CD4-positive, alpha-beta T cell treated with Interleukin-15 for 1 hour (primary cell): ENCODE measurements around the gene CKM.
"Not testable (repeated sequence)": the region's sequence is repeated elsewhere in the genome, so short reads cannot be mapped to it uniquely, and the experiment has no call there.

Source experiments
- DNase-seq: peaks from one replicate; pipeline ENCODE4 v3.0.0-alpha.2; 2020

The CKM gene

GRCh38 chr19:45280471-45280961 is 42.2 kb downstream of the CKM start:
- DNase-seq: no peak

- DNase-seq: no peak
These were observed 43.0 kb downstream of the CKM start for GRCh38 chr19:45279587-45280192.

DNA sequence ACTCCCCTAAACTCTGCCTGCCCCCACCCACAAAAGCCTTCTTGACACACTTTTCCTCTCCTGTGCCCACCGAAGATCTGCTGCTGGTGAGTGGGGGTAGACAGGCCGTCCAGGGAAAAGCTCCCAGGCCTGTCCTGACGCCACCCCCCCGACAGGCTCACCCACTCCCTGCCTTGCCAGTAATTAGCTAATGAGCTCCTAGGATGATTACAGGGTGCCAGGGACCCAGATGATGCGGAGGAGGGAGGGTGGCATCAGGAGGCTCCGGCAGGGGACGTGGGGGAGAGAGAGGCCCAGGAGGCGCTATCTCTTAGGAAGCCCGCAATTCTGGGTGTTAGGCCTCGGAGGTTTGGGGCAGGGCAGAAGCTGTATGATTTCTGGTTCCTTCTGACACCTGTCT is 44.6 kb downstream of the CKM start:
- no peak for DNase-seq

DNA sequence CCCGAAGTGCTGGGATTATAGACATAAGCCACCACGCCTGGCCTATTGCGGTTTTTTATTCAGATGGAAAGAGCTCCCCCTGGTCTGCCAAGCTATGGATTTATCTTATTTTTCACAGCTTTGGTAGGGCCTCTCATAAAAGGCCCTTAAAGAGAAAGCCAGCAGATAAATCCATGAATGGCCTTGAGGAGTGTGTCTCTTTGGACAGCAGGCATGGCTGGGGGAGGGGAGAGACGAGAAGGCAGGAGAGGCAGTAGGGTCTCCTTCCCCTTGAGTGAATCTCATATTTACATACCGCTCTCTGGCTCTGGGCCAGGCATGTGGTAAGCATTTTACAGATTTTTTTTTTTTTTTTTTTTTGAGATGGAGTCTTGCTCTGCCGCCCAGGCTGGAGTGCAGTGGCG is 46.4 kb downstream of the CKM start:
- no peak for DNase-seq

DNA sequence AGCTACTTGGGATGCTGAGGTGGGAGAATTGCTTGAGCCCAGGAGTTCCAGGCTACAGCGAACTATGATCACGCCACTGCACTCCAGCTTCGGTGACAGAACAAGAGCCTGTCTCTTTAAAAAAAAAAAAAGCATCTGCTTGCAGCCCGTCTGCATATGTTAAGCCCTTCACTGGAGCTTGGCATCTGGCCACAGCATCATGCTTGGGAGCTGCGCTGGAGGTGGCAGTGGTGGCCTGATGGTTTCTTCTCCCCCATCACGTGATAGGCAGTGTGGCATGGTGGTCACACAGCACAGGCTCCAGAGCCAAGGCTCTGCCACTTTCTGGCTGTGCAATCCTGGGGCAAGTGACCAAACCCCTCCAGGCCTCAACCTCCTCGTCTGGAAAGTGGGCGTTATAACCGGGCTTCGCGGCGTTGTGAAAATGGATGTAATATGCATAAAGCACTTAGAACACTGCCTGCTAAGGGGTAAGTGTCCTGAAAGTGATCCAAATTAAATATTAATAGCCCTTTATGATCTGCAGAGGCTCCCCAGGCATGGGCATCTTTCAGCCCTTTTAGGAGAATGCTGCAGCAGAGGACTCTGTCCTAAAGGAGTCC is 47.2 kb downstream of the CKM start:
- no peak for DNase-seq

DNA sequence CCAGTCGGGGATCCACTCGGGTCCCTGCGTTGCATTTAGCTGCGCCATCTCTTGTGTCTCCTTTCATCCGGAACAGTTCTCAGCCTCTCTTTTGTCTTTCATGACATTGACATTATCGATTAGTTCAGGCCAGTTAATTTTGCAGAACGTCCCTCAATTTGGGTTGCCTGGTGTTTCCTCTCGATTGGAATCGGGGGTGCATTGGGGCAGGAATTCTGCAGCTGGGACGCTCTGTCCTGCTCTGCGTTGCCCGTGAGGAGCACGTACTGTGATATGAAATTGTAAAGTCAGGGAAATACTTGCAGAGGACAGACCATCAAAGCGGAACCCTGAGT is 49.2 kb downstream of the CKM start:
- no peak for DNase-seq

DNA sequence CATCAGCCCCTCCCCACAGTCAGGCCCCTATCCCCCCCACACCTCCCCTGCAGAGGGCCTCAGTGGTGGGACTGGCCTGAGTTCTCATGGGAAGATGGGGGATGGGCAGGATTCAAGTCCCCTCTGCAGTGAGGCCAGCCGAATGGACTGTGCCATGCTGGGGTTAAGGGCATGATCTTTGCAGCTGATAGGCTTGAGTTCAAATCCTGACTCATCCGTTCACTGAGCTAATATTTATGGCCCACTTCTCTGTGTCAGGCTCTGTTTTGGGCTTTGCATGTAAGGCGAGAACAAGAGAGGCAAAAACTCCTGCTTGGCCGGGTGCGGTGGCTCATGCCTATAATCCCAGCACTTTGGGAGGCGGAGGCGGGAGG is 51.0 kb downstream of the CKM start:
- no peak for DNase-seq

GRCh38 chr19:45271098-45271734 is 51.5 kb downstream of the CKM start:
- DNase-seq: no peak

GRCh38 chr19:45269939-45270338 is 52.7 kb downstream of the CKM start:
- DNase-seq: not testable (repeated sequence)

DNA sequence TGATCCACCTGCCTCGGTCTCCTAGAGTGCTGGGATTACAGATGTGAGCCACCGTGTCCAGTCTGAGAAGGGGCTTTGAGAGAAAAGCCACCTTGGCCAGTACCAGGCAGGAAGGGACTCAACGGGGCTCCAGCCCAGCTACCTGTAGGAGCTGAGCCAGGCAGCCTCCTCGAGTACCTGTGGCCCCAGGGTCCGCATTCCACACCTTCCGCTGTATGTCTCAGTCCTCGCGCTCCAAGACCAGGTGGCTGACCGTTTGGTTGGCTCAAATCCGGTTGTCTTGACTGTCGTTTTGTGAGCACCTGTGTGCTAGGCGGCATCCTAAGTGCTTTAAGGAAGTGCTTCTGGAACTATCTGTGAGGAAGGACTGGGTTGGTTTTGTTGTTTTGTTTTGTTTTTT is 55.4 kb downstream of the CKM start:
- DNase-seq: no peak

GRCh38 chr19:45265375-45265774 is 57.3 kb downstream of the CKM start:
- DNase-seq: no peak

DNA sequence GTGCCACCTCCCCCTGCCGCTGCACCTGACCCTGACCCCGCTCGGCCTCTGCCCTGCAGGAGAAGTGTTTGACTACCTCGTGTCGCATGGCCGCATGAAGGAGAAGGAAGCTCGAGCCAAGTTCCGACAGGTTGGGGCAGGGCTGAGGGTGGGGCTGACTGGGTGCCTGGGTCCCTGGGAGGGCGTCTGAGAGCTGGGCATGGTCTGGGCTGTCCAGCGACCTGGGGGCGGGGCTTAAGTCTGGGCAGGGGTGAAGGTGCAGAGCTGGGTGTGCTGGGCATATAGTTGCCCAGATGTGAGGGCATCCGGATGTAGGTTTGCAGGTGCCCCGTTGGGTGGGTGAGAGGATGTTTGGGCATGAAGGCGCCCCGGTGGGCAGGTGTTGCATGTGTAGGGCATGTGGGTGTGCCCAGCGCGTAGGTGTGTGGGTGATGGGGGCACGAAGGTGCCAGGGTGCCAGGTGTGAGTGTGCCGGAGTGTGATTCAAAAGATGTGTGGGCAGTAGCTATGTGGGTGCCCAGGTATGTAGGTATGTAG is 57.8 kb downstream of the CKM start:
- DNase-seq: no peak

- DNase-seq: no peak
These were observed 59.7 kb downstream of the CKM start for GRCh38 chr19:45263013-45263412.

- DNase-seq: no peak
These were observed 60.1 kb downstream of the CKM start for GRCh38 chr19:45262570-45262969.

- DNase-seq: no peak
These were observed 63.8 kb downstream of the CKM start for GRCh38 chr19:45258862-45259261.

DNA sequence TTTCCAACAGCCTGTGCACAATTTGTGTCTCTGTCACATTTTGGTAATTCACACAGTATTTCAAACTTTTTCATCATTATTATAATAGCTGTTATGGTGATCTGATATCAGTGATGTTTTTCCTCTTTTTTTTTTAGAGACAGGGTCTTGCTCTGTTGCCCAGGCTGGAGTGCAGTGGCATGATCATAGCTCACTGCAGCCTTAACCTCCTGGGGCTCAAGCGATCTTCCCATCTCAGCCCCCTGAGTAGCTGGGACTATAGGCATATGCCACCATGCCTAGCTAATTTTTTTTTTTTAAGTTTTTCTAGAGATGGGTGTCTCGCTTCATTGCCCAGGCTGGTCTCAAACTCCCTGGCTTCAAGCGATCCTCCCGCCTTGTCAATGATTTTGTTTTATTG is 65.8 kb downstream of the CKM start:
- DNase-seq: no peak
